ENCODE data around the gene SLC16A9.

- TF ChIP-seq GATA2 (IDR thresholded peaks at IDR 0.05; ENCODE audit: insufficient read depth, insufficient read length, low read depth, low read length) (no peak), CTCF (IDR thresholded peaks at IDR 0.05; ENCODE audit: extremely low read depth in 1 of 2, insufficient read depth in 1 of 2, low read depth in 1 of 2, low read length in 2 of 2) (no peak), JUN (IDR thresholded peaks at IDR 0.05; ENCODE audit: borderline replicate concordance, insufficient read depth, insufficient read length, low read depth) (no peak), FOS (IDR thresholded peaks at IDR 0.05; ENCODE audit: borderline replicate concordance, insufficient read depth, low read length) (no peak), POLR2A (IDR thresholded peaks at IDR 0.05; ENCODE audit: low read depth, low read length) (no peak), EZH2 (IDR thresholded peaks at IDR 0.05; ENCODE audit: borderline replicate concordance, low read depth, low read length, severe bottlenecking) (no peak), MAX (IDR thresholded peaks at IDR 0.05; ENCODE audit: insufficient read depth, insufficient read length) (no peak)
Measured at GRCh38 chr10:59692113-59692512, 17.5 kb downstream of the SLC16A9 start.

Data from endothelial cell of umbilical vein (primary cell).